ENCODE results near the gene CEBPB. TPM values are rescaled to one million over a fixed set of nuclear protein-coding genes. Genes with fewer than 3 reads are reported as not detected.
"Not testable (repeated sequence)": the region's sequence is repeated elsewhere in the genome, so short reads cannot be mapped to it uniquely, and the experiment has no call there.

CEBPB gene
- total RNA-seq, 1 donor from 2014 or later = 87.4 TPM

DNA sequence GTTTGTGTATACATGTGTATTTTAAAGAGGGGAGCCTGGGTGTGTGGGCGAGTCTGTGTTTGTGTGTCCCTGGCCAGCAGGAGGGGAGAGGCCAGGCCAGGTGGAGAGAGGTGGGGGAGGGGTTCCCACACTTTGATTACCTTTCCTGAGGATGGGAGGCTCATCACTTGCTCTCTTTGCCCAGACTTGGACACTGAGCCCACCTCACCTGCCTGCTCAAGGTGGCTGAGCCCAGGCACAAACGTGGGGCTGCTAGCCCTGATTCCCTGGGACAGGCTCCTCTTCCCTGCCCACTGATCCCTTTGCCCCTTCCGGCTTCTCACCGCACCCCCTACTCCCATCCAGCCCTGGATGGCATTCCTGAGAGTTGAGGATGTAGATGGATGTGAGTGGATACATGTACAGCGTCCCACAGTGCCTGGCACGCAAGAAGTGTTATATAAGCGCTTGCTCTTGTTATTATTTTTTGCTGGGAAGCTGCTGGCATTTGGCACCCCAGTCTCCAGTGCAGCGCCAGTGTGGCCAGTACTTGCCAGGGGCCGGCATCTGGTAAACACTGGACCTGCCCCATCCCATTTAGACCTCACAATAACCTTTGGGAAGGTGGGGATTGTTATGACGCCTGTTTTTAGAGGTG lies 2.7 kb downstream of the CEBPB start:
- DNase-seq (ENCODE audit: low spot score) = peak; percentile 31

DNA sequence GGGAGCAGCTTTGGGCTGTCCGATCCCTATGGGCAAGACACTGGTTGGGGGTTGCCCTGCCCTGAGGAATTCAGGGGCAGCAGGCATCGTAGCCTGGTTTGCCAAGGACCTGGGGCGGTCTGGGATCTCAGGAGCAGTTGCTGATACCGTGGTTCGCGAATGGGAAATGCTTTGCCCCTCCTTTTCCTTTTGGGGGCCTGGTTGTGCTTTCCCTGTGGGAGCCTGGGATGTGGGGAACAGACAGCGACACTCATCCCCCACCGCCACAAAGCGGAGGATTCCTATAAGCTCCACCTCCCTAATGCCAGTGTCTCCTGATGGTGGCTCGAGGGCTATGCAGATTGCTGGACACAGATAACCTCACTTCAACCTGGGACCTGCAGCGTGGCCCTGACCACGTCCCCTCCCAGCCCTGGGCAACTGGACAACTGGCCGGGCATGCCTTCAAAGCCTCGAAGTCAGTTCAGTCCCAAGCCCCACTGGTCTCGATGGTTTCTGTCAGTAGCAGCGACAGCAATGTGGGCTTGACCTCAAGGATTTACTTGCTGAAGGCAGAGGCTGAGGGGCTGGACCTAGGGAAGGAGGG lies 3.3 kb downstream of the CEBPB start:
- DNase-seq (ENCODE audit: low spot score) = no peak

DNA sequence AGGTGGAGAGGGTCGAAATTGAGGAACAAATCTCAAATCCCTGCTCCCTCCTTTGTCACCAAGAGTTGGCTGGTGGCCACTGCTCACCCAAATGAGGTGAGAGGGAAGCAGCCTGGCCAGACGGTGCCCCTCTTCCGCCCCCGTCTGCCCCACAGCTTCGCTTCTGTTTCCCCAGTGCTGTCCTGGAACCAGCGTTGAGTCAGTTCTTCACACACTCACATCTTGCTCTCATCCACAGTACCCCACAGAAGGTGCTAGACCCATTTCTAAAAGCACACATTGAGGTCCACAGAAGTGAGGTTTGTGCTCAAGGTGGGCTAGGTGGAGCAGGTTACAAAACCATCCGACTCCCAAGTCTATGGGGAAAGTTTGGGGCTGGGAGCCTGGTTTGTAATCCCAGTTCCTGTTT lies 3.8 kb downstream of the CEBPB start:
- DNase-seq (ENCODE audit: low spot score) = no peak

DNA sequence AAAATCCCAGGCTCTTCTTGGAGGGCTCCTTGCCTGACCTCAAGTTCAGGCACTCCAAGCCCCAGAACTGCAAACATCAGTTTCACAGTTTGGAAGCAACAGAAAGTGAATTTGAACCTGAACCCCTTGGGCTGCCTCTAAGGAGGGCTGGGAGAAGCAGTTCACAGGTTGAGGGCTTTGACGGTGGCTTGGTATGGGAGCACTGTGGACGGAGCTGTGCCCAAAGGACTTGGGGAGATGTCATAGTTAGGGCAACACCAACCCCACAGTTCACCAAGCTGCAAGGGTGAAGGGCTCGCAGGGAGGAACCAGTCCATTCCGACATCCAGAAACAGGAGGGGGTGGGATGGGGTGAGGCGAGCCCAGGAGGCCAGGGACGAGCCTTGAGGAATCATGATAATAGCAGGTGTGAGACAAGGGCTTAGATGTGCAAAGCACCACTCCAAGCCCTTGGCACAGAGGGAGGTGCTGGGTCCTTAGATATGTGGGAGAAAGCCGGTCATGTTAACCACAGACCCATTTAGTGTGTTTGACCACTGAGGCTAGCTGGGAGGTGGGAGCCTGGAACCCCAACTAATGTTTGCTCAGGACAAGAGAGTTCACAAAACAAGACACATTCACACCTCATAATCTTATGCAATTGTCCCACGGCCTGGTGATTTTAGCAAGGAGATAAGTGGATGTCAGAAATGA lies 4.3 kb downstream of the CEBPB start:
- no peak for DNase-seq (ENCODE audit: low spot score)

DNA sequence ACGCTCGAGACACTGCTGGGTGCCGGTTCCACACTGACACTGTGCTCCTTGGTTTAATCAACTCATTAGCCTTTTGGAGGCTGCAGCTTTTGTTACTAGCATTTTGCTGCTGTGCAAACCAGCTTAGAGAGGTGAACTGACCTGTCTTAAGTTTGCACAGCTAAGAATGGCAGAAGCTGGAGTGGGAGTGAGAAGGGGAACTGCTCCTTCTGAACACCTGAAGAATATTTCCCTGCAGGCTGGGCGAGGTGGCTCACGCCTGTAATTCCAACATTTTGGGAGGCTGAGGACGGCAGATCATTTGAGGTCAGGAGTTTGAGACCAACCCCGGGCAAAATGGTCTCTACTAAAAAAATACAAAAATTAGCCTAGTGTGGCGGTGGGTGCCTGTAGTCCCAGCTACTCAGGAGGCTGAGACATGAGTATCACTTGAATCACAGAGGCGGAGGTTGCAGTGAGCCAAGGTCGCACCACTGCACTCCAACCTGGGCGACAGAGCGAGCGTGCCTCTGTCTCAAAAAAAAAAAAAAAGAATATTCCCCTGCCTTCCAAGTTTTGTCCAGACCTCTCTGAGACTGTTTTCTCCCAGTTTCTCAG lies 5.0 kb downstream of the CEBPB start:
- no peak for DNase-seq (ENCODE audit: low spot score)

DNA sequence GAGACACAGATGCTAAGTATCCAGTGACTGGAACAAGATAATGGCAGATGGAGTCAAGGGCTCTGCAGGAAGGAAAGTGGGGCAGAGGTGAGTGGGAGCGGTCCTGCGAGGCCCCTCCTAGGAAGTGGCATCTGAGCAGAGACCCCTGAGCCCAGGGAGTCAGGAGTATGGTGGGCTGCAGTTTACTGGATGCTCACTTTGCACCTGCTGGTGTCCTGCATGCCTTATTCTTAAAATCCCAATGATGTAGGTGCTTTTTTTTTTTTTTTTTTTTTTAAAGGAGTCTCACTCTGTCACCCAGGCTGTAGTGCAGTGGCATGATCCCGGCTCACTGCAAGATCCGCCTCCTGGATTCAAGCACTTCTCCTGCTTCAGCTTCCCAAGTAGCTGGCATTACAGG lies 5.6 kb downstream of the CEBPB start:
- no peak for DNase-seq (ENCODE audit: low spot score)

DNA sequence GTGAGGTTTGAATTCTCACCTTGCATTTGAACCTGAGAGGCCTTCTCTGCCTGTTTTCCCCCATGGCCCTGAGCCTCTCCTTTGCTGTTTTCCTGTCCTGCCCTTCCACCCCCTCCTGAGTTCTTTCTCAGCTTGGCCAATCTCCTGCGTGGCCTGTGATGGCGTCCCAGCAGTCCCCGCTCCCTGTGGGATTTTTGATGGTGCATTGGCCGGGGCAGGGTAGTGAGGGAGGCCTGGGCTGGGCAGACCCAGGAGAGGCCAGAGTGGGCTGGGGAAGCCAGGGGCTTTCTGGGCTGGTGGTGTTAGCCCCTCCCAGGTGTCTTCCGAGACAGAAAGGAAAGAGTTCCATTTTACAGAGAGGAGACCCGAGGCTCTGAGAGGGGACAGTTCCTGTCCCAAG lies 6.3 kb downstream of the CEBPB start:
- no peak for DNase-seq (ENCODE audit: low spot score)

DNA sequence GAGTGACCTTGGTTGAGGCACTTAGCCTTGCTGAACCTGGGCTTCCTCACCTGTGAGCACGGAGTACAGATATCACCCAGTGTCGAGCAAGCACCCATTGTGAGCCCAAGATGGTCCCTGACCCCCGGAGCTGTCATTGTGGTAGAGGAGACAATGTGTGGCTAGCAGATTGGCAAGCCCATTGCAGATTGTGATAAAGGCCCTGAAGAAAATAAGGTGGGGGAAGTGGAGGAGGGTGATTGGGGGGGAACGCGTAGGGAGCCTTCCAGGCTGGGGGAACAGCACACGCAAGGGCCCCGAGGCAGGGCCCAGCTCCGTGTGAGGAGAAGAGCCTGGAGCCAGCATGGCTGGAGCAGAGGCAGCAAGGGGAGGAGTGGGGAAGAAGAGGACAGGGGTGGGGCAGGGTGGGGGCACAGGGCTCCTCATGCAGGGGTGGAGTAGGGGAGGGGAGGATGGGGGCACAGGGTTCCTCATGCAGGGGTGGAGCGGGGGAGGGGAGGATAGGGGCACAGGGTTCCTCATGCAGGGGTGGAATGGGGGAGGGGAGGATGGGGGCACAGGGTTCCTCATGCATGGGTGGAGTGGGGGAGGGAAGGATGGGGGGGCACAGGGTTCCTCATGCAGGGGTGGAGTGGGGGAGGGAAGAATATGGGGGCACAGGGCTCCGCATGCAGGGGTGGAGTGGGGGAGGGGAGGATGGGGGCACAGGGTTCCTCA lies 7.0 kb downstream of the CEBPB start:
- DNase-seq (ENCODE audit: low spot score) = no peak

DNA sequence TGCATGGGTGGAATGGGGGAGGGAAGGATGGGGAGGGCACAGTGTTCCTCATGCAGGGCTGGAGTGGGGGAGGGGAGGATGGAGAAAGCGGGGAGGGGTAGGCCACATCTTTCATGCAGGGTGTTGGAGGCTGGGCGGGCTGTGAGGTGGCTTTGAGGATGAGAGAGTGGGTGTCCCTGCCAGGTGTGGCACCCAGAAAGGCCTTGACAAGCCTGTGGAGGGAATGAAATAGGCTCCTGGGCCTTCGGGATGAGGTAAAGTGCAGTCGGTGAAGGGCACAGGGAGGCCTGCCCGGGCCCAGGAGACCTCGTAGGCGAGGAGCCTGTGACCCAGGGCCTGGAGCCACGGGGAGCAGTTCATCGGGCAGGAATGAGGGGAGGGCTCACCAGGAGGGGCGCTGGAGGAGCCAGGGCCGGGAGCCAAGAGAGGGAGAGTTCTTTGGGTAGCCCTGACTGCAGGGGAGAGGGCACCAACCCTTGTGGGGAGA lies 7.6 kb downstream of the CEBPB start:
- no peak for DNase-seq (ENCODE audit: low spot score)

DNA sequence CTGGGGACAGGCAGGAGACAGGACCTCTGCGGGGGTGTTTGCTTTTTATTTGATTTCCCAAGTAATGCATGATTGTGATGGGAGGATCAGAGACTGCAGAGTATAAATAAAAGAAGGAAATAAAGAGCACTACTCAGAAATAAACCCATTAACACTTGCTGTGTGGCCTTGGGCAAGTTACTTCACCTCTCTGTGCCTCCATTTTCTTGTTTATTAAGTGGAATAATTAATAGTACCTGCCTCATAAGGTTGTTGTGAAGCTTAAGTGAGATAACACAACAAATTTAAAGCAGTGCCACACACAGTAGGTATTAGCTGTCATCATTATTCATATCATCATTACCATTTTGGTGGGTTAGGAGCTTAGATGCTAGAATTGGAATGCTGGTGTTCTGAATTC lies 8.1 kb downstream of the CEBPB start:
- no peak for DNase-seq (ENCODE audit: low spot score)

DNA sequence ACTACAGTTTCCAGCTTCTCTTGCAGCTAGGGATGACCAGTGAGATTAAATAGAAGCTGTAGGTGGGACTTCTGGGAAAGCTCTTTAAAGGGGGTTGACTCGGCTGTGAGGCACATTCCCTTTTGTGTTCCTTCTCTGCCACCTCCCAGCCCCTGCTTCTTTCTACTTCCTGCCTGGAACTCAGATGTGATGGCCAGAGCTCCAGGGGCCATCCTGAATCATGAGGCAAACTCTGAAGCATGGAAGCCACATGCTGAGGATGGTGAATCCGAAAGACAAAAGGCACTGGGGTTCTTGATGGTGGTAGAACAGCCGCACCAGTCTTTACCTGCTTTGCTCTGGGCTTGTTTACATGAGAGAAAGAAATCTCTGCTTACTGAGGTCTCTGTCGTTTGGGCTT lies 9.1 kb downstream of the CEBPB start:
- DNase-seq (ENCODE audit: low spot score) = no peak

DNA sequence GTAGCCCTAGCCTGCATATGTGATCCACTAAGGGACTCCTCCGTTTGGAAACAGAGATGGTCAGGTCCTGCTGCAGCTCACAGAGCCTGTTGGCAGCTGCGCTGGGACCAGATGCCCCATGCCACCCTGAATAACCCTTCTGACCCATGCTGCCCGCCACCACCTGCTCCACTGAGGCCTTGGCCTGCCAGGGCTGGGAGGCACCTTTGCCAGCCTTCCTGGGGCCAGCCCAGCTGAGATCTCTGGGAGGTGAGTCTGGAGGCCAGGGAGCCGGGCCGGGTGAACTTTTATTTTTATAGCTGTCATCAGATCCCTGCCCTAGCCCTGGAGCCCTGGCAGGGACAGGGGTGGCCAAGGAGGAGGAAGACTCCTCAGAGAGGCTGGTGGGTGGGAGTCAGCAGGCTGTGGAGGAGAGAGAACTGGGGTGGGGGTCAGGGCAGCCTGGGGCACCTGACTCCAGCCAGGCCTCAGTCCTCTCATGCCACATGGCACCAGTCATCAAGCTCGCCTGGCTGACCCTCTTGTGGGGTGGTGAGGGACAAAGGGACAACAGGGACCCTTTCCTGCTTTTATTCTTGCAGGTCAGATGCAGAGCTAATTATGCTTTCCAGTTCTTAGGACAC lies 10.0 kb downstream of the CEBPB start:
- DNase-seq (ENCODE audit: low spot score) = no peak

DNA sequence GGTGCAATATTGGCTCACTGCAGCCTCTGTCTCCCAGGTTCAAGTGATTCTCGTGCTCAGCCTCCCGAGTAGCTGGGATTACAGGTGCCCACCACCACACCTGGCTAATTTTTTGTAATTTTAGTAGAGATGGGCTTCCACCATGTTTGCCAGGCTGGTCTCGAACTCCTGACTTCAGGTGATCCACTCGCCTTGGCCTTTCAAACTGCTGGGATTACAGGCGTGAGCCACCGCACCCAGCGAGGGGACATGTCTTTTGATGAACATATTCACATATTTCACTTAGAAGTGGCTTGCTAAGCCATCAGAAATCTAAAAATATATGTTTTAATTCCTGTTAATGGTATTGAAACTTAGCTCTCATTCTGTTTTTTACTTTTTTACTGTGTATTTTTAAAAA lies 11.1 kb downstream of the CEBPB start:
- DNase-seq (ENCODE audit: low spot score) = not testable (repeated sequence)

DNA sequence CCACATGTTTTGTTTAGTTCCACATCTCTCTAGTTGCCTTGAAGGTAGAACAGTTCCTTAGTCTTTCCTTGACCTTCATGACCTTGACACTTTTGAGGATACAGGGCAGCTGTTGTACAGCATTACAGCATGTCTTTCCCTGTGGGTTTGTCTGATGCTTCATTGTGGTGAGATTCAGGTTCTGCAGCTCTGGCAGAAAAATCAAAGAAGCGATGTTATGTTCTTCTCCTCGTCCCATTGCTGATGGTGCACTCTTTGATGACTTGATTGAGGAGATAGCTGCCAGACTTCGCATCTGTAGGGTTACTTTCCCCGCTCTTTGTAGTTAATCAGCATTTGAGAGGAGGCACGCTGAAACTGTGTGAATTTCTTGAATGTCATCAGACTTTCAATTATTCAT lies 12.0 kb downstream of the CEBPB start:
- DNase-seq (ENCODE audit: low spot score) = no peak

DNA sequence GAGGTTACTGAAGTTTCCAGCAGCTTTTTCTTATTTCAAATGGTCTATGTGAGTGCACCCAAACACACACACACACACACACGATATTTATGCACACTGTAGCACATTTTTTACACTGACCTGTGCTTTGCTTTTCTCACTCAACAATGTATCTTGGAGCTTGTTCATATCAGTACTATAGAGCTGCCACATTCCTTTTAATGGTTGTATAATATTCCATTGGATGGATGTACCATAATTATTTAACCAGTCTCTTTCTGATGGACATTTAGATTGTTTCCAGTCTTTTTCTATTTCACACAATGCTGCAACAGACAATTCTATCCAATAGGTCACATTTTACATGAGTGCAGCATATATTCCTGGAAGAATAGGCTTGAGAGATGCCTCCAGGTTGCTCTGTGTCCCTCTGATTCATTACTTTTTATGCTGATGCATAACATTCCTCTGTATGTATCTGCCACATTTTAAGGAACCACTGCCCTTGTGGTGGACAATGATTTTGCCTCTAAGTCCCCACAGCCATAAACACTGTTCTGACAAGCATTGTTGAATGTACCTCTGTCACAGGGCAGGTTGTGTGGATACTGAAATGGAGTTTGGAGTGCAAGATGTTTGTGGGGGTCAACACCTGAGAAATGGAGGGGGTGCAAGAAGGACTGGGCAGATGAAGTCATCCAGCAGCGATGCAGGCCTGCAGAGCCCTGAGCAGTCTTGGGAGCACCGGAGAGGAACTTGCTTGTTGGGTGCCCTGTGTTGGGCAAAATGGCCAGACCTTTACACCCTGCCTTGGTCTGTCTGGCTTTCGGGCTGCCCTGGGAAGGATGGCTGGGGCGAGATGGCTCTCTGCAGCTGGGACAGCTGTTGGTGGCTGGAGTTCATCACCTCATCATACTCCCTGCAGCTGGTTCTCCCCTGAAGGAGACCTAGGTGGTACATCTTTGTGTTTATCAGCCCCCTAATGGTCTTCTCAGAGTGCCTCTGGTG lies 13.6 kb downstream of the CEBPB start:
- no peak for DNase-seq (ENCODE audit: low spot score)

DNA sequence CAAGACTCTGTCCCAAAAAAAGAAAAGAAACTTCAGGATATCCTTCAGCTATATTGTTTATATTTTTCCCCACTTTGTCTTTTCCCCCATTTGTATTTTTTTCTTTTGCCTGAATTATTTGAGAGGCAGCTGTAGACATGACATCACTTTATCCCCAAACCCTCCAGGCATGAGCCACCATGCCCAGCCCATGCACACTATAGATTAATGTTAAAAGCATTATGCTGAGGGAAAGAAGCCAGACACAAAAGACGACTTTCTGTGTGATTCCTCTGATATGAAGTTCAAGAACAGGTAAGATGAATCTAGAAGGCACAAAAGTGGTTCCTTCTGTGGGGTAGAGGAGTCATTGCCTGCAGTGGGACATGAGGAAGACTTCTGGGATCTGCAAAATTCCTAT lies 16.4 kb downstream of the CEBPB start:
- DNase-seq (ENCODE audit: low spot score) = no peak

DNA sequence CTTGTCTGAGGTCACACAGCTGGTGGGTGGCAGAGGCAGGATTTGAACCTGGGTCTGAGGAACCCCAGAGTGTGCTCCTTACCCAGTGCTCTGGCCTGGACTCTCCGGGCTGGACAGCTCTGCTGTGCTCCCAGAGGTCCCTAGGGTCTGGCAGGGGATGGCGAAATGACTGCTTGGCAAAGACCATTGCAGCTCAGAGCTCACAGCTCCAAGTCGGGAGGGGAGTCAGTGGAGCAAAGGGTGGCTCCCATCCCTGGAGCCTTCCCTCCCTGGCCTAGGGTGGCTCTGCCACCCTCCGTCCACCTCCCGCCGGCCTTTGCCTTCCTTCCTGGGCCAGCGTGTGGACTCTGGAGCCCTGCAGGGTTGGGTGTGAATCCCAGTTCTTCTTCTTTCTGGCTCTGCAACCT lies 17.5 kb downstream of the CEBPB start:
- no peak for DNase-seq (ENCODE audit: low spot score)

DNA sequence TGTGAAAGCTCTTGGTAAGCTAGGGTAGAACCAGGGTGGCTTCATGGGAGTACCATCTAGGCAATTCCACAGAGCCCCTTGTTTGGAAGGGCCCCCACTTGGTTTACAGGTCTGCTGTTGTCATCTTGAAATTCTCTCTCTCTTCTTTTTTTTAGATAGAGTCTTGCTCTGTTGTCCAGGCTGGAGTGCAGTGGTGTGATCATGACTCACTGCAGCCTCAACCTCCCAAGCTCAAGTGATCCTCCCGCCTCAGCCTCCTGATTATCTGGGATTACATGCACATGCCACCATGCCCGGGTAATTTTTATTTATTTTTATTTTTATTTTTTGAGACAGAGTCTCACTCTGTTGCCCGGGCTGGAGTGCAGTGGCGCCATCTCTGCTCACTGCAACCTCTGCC lies 18.2 kb downstream of the CEBPB start:
- not testable (repeated sequence) for DNase-seq (ENCODE audit: low spot score)

DNA sequence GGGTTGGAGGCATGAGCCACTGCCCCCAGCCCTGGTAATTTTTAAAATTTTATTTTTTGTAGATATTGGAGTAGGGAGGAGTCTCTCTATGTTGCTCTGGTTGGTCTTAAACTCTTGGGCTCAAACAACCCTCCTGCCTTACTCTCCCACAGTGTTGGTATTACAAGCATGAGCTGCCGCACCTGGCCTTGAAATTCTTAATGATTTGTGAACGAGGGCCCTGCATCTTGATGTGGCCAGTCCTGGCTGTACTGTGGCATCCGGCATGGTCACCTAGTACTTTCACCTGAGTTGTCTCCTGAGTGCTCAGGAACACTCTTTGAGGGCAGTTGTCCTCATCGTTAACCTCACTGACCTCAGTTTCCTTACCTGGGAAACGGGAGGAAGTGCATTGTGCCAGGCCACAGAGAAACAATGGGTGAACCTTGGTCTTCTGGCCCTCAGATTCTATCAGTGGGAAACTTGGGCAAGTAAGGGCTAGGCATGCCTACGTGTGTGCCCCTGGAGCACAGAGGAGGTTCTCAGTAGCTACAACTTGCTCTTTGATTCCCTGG lies 19.5 kb downstream of the CEBPB start:
- DNase-seq (ENCODE audit: low spot score) = no peak

DNA sequence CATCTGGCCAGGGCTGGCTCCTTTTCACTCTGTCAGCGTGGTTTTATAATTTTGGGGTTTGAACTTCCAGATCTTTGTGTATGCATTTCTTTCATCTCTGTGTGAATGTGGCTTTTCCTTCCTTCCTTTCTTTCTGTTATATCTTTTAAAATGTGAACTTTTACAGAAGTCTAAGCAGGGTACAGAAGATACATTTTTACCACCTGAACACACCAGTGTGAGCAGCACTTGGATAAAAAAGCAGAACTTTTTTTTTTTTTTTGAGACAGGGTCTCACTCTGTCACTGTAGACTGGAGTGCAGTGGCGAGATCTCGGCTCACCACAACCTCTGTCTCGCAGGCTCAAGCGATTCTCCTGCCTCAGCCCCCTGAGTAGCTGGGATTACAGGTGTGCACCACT lies 20.5 kb downstream of the CEBPB start:
- DNase-seq (ENCODE audit: low spot score) = no peak
